Measurements from ENCODE around the gene GRB10.
A peak's percentile ranks its signal among the peaks of the same experiment; 100 is the strongest.
"Not testable (repeated sequence)": the region's sequence is repeated elsewhere in the genome, so short reads cannot be mapped to it uniquely, and the experiment has no call there.

The GRB10 gene

DNA sequence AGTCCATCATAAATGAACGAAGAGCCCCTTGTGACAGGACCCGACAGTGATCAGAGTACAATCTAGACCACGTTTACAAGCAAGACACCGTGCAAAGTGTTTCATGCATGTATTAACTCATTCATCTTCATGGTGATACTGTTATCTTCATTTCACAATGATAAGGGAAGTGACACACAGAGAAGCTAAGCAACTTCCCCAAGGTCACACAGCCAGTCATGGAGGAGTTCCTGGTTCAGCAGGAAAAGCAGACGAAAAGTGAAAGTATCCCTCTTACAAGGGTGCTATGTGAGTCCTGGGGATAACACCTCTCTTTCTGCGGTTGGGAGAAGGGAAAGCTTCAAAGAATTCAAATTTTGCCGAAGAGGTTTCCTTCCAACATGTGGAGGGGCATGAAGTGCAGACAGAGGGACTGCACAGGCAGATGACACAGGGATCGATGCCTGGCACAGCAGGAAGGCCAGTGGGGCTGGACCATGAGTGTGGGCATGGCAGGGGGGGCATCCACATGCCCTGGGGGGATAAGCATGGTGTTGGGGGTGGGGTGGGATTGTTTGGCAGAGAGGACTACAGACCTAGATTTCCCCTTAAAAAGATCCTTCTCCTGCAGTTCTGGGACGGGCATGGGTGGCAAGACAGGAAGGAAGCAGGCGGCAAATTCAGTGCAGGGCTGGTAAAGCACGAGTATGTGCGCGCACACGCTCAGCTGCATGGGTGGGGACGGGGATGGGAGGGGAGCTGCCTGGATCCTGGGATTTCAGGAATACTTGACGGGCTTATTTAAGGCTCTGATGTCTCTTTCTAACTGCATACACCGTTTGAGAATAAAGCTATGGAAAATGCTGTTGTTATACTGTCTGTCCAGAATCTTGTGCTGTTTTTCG is 184.0 kb downstream of the GRB10 start:
- no peak for DNase-seq

DNA sequence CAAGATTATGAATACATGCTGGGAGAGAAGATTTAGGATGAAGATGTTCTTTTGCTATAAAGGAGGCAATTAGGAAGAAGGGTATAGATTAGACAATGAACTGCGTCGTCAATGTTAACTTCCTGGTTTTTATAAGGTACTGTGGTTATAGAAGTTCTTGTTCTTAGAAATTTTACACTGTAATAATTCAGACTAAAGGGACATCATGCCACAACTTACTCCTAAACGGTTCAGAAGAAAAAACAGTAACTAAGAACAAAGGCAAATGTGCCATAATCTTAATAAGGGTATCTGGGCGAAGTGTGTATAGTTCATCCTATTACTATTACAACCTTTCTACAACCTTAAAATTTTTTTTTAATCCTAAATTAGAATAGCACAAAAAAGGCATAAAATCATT is 186.2 kb downstream of the GRB10 start:
- DNase-seq: no peak

DNA sequence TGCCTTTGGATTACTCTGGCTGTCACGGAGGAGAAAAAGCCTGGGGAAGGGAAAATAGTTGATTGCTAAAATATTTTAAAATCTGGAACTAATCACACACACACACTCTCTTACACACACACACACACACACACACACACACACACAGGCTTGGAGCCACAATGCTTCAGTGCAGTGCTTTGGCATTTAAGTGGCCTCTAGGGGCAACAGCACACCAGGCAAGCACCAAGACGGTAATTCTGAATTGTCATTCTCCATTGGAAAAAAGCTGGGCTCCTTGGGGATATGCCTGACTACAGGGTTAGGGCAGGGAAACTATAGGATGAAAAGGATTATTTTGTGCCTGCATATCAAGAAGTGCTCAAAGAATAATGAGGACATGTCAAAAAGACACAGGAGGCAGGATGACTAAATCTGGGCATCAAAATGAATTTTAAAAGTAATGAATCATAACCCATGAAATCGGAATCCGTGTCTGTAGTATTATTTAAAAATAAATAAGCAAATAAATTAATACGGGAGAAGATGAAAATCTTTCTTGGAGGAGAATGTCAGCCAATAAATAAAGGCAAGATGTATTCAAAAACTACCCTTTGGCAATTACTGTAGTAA is 187.1 kb downstream of the GRB10 start:
- no peak for DNase-seq

DNA sequence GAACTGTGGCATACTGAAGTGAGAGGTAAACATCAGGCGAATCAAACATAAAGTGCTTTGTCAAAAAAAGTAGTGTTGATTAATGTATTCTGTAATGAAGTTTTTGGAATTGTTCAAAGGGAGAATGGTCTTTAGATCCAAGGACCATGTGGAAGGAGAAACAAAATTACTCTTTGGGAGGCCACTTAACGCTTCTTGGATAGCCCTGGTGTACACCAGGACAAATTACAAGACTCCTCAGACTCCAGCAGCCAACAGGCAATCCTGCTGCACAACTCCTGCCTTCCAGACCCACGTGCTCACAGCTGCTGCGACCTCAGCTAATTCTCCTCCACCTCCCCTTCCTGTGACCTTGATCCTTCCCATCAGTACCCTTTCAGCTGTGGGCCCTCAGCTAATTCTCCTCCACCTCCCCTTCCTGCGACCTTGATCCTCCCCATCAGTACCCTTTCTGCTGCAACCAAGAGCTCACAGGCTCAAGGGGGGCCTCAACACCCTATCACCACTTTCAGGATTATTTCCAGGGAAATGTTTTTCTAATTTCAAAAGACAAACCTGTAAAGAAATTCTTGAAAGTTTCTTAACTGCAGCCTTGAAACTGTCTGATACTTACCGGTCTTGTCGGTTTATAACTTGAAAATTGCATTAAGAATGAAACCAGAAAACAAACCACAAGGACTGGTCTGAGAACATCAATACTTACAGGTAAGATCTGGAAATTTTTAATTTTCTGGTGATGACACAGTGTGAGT is 187.8 kb downstream of the GRB10 start:
- DNase-seq: no peak

DNA sequence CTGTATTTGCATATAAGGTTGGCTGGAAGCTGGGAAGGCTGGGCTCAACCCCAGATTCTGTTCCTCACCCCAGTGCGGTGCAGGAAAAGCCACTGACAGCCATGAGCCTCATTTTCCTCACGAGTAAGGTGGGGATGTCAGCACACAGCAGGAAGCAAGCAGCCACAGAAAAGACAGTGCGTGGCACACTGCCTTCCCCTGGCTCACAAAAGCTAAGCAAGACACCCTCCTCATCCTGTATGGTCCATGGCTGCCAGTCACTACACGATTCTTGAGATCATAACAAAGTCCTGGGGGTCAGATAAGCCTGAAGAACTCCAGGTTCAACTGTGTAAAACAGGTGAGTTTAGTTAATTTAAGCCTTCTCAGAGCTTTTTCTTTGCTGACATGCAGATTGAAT is 188.6 kb downstream of the GRB10 start:
- no peak for DNase-seq

DNA sequence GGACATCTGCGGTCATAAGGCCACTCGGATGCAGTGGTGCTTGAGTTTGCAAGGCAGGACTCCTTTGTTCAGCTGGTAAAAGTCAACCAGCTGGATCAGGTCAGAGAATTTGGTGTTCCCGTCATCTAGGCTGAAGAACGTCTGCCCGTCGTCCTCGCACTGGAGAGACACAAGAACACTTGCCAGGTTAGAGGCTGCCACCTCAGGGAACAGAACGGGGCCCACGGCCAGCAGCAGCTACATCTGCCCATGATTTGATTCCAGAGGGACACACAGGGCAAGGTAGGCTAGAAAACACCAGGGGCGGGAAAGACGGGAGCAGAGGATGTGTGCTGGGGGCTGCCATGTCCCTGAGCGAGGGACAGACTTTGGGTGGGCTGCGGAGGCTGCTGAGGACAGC is 189.8 kb downstream of the GRB10 start:
- no peak for DNase-seq

DNA sequence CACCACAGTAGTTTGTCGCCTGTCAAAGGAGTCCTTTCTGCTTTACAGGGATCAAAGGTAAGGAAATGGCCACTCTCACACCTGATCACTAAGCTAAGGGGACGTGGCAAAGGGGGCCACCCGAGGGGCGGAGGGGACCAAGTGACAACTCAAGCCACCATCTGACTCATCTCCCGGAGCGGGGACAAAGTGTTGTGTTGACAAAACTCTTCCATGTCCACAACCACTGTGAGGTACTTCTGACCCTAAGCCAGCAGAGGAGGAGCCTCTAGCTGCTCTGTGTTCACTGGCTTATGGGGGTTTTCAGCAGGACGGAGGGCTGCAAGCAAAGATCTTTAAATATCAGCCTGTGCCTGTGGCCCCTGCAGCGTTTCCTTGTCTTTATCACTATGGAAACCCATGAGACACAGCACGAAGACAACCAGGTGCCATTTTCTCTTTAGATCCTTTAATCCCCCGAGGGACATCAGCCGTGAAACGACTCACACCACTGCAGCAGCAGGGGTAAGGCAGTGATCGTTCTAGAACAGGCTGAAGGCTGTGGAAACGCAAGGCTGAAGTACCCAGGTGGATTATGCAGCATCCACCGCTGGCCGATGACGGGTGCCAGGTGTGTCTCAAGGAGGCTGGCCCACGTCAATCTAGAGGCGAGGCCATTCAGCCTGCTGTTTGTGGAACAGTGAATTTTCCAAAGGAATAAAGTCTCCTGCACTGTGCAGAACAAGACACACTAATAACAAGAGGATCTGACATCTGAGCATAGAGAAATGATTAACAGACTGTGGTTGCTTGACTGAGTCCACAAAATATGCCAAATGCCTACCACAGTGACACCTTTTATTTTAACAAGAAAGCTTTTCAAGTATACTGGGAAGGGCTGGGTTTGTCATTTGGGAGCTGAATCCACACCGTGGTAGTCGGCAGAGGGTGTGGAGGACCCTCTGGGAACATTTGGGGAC is 190.9 kb downstream of the GRB10 start:
- no peak for DNase-seq

DNA sequence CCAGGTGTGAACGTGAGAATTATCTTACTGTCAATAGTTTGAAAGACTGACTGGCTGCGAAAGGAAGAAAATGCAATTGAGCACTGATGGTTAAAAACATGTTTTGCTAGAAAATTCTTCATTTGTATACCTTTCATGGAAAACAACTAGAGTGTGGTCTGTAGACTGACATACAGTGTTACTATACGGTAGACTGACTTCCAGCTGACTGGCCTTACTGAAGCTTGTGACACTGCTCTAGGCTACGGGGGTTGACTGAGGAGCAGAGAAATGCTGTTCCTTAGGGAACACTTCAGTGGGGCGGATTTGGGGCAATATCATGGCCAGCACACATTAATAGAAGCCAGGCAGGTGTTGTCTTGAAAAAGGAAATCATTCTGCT is 191.6 kb downstream of the GRB10 start:
- no peak for DNase-seq

DNA sequence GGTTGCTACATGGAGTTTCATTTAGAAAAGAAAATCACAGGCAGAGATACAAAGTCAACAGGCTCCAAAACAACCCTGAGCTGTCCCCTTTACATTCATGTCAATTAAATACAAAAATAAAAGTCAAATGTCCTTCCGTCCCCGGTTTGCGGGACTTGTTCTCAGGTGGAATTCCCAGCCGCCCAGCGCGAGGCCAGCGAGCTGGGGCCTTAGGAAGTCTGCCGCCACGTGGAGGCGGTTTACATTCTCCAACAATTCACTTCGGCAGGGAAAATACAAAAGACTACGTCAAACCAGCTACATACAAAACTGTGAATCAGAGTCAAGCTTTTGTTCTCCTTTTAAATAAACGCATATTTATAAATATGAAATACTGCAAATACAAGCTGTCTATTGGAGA is 192.2 kb downstream of the GRB10 start:
- no peak for DNase-seq

DNA sequence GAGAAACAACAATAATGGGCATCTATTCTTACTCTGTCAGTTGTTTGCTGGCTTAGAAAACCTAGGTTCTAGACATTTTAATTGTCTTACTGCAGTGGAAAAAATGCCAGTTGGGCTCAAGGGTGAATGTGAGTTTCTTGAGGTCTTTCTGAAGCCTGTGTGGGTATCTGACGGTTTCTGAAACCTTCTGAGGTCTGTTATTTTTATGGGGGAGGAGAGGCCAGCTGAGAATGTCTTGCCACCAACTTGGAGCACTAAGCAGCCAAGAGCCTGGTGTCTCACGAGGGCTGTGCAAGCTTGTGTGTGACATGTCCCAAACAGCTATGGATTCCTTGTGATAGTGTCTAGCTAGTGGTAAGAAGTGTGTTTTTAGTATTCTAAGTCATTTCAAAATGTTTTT is 193.3 kb downstream of the GRB10 start:
- no peak for DNase-seq

DNA sequence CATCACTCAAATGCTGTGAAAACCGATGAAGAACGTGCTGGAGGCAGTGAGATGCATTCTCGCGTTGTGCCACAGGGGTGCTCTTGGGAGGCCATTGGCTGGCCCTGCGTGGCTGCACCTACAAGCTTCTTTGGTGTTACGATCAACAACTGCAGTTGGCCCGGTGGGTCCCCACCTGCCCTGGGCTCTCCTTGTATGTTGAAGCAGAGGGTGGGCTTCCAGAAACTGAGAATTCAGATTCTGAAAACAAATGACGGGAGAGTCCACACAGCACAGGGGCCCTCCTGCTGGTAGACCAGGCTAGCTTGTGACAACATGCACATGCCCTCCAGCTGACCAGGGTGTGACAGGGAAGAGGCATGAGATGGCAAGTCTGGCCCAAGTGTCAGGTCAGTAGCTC is 193.8 kb downstream of the GRB10 start:
- DNase-seq: no peak

DNA sequence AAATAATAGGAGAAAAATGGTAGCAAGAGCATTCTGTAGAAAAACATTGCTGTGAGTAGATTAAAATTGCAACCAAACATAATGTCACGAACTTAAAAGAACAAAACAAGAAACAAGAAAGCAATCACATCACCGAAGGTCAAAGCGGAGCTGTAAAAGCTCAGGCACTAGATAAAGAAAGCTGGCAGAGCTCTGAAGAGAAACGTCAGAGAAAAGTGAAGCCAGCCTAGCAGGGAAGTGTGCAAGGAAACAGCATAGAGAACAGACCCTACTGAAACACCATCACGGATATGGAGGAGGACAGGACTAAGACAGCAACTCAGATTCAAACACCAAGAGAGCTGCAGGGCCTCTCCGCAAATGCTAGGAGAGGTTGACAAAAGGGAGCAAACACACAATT is 195.0 kb downstream of the GRB10 start:
- no peak for DNase-seq

DNA sequence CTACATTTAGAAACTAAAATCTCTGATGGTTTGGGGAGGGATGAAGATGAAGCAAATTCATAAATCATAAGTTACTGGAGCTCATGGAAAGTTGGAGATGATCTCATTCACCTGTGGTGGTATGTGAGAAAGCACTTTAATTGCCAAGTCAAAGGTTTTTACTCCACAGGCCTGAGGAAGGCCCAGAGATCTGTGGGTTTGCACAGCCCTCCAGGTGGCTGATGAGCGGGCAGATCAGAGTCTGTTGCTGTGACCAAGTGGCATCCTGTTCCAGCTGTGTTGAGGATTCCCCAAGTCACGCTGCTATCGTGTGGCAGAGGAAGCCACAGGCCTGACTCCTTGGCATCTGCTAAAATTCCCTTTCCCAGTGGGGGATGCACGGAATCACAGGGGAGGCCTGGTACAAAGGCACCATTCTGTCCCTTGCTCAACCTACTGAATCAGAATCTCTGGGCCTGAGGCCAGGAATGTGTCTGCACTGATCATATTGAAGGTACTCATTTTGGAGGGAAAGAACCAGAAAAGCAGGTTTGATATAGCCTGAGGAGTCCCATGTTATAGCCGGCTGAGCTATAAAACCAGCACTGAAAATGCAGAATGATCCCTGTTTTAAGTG is 197.8 kb downstream of the GRB10 start:
- no peak for DNase-seq

DNA sequence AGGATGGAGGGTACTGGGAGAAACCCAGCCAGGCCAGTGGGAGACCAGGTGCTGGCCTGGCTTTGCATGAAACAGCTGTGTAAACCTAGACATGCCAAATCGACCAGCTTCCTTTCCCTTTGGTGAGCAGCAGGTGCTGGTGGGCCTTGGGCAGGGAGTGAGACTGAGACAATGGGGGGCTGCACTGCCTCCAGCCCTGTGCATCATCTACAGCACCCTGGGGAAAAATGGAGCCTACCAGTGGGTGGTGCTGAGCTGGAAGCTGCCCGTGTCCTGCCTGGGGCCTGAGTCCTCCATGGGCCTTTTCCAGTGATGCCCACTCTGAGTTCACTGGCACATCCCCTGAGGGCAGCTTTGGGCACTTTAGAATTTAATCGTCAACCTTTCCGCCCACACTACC is 198.3 kb downstream of the GRB10 start:
- no peak for DNase-seq

DNA sequence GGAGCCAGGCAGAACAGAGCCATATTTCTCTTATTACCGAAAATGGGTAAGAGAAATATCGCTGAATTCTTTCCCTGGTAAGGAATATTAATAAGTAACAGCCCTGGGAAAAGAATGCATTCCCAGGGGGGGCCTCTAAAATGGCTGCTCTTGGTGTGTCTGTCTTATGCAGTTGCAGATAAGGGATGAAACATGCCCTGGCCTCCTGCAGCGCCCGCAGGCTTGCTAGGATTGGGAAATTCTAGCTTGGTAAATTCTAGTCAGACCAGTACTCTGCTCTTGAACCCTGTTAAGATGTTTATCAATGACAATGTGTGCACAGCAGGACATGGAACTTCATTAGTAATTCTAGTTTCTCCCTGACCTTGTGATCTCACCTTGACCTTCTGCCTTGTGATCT is 199.4 kb downstream of the GRB10 start:
- not testable (repeated sequence) for DNase-seq

DNA sequence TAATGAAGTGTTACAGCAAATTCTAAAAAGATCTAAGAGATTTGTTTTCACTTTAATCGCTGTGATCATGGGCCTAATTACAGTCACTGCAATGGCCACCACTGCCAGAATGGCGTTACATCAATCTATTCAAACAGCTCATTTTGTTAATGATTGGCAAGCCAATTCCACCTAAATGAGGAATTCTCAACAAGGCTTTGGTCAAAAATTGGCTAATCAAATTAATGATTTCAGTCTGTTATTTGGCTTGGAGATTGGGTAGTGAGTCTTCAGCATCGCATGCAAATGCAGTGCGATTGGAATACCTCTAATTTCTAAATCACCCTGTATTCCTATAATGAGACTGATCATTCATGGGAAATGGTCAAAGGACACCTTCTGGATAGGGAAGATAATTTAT is 200.4 kb downstream of the GRB10 start:
- DNase-seq: not testable (repeated sequence)

DNA sequence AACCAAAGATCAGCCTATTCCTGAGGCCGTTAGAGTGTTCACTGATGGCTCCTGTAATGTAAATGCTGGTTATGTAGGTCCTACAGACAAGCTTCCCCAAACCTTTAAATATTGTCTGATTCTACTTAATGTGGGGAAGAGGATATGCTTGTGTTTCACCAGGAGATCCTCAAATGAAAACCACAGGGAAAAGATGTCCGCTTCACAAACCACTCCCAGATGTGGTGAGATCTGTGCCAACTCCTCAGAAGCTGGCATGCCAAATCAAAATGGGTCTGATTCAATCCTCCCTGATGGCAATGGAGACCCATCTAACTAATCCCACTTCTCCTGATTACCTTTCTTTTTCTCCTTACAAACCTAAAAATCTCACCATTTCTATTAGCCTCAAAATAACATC is 202.0 kb downstream of the GRB10 start:
- peak in 1 of 2 experiments; percentile 31 for DNase-seq

DNA sequence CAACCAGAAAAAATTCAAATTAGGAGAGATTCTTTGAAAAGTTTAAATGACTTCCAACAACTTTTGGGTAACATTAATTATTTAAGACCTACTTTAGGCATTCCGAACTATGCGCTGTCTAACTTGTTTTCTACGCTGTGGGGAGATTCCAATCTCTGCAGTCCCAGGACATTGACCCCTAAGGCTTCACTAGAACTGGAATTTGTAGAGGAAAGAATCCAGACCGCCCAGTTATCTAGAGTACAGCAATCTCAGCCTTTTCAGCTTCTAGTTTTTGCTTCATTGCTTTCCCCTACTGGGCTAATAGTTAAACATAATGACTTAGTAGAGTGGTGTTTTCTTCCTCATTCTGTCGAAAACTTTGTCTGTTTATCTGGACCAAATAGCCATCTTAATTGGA is 202.6 kb downstream of the GRB10 start:
- no peak for DNase-seq

DNA sequence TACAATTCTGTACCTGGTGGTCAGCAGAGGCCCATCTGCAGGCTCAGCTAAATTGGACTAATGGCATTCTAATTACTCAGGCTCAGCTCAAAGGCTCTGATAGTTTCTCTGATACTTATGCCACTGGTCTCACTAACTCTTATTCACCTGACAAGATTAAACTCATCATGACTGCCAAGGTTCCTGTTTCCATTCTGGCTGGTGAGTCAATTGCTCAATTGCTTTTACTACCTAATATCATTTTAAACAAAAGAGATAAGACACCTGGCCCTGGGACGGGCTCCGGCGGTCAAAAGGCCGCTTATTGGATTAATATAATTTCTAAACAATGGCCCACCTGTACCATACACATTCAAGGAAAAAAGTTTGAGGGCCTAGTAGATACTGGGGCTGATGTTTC is 204.6 kb downstream of the GRB10 start:
- not testable (repeated sequence) for DNase-seq

DNA sequence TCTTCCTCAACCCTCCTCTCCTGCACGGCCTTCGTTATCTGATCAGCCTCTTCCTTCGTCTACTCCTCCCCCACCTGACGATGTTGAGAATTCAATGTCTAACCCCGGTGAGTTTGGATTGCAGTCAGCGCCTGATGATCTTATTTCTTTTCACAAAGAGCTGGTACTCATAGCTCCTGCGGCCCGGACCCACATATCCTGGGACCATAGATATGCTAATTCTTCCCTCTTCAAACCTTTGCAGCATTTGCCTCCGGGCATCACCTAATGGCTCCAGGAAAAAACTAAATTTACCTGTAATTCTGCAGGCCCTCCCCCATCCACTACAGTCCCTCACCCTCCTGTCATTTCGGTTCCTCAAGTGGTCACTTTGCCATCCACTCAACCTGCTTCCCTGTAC is 205.1 kb downstream of the GRB10 start:
- DNase-seq: no peak

DNA sequence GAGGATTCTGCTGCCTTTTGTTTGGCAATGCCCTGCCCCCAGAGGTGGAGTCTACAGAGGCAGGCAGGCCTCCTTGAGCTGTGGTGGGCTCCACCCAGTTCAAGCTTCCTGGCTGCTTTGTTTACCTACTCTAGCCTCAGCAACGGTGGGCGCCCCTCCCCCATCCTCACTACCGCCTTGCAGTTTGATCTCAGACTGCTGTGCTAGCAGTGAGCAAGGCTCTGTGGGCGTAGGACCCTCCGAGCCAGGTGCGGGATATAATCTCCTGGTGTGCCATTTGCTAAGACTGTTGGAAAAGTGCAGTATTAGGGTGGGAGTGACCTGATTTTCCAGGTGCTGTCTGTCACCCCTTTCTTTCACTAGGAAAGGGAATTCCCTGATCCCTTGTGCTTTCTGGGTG is 206.3 kb downstream of the GRB10 start:
- not testable (repeated sequence) for DNase-seq

DNA sequence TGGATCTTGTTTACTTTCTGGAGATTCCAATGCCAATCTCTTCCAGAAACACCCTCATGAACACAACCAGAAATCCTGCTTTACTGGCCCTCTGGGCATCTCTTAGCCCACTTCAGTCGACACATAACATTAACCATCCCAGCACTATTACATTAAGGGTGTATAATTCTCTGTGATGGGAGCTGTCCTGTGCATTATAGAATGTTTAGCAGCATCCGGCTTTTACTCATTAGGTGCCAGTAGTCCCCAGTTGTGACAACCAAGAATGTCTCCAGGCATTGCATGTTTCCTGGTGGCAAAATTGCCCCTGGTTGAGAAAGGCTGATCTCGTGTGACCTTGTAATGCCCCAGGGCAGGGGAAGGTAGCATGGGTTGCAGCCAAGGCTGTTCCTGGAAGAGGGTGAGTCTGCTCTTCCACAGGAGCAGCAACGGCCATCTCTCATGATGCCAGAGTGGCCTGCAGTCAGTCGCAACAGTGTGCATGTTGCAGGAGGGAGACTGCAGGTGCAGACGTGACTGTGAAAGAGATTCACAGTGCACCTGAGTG is 214.9 kb downstream of the GRB10 start:
- no peak for DNase-seq
